GM18519 (cell line): ENCODE results near the gene ARHGEF4.

ENCODE experiments used
- ATAC-seq: cut with Tn5 transposase; IDR thresholded peaks from one replicate; pipeline ENCODE4 v1.9.1; 2021; ENCODE audit warnings: mild to moderate bottlenecking, moderate library complexity; ENCODE audit not compliant: unreplicated experiment, low FRiP score

ARHGEF4 gene

GRCh38 chr2:130849896-130850787, 13.4 kb downstream of the ARHGEF4 start:
- ATAC-seq = no peak

- ATAC-seq = no peak
These were observed 14.3 kb downstream of the ARHGEF4 start for GRCh38 chr2:130850788-130851623.

- no peak for ATAC-seq
These were observed 15.1 kb downstream of the ARHGEF4 start for GRCh38 chr2:130851624-130852382.

- ATAC-seq = no peak
These were observed 15.9 kb downstream of the ARHGEF4 start for GRCh38 chr2:130852521-130853115.

GRCh38 chr2:130853391-130853790, 16.7 kb downstream of the ARHGEF4 start:
- no peak for ATAC-seq

- no peak for ATAC-seq
These were observed 17.6 kb downstream of the ARHGEF4 start for GRCh38 chr2:130854301-130854700.

- no peak for ATAC-seq
These were observed 28.4 kb downstream of the ARHGEF4 start for GRCh38 chr2:130864830-130865800.

- ATAC-seq = no peak
These were observed 32.9 kb downstream of the ARHGEF4 start for GRCh38 chr2:130869441-130870160.

- ATAC-seq = no peak
These were observed 33.4 kb downstream of the ARHGEF4 start for GRCh38 chr2:130870161-130870485.

- no peak for ATAC-seq
These were observed 34.1 kb downstream of the ARHGEF4 start for GRCh38 chr2:130870779-130871178.

GRCh38 chr2:130871843-130872740, 35.4 kb downstream of the ARHGEF4 start:
- no peak for ATAC-seq

- no peak for ATAC-seq
These were observed 36.0 kb downstream of the ARHGEF4 start for GRCh38 chr2:130872741-130873125.

GRCh38 chr2:130873700-130874346, 37.1 kb downstream of the ARHGEF4 start:
- peak; percentile 58 for ATAC-seq

GRCh38 chr2:130874512-130874911, 37.8 kb downstream of the ARHGEF4 start:
- no peak for ATAC-seq

- no peak for ATAC-seq
These were observed 39.2 kb downstream of the ARHGEF4 start for GRCh38 chr2:130875935-130876334.

GRCh38 chr2:130877258-130877657, 40.5 kb downstream of the ARHGEF4 start:
- no peak for ATAC-seq

GRCh38 chr2:130878316-130878715, 41.6 kb downstream of the ARHGEF4 start:
- no peak for ATAC-seq
